ENCODE measurements around the gene EIF5A.

Gene EIF5A

GRCh38 chr17:7293816-7294613, 13.4 kb upstream of the EIF5A start:
- H3K27ac ChIP-seq = no peak overlapping the region
- DNase-seq (ENCODE audit: low spot score) = no peak
- peak overlapping the region; percentile 67 for H3K4me3 ChIP-seq
- TF ChIP-seq, protein P1, sequence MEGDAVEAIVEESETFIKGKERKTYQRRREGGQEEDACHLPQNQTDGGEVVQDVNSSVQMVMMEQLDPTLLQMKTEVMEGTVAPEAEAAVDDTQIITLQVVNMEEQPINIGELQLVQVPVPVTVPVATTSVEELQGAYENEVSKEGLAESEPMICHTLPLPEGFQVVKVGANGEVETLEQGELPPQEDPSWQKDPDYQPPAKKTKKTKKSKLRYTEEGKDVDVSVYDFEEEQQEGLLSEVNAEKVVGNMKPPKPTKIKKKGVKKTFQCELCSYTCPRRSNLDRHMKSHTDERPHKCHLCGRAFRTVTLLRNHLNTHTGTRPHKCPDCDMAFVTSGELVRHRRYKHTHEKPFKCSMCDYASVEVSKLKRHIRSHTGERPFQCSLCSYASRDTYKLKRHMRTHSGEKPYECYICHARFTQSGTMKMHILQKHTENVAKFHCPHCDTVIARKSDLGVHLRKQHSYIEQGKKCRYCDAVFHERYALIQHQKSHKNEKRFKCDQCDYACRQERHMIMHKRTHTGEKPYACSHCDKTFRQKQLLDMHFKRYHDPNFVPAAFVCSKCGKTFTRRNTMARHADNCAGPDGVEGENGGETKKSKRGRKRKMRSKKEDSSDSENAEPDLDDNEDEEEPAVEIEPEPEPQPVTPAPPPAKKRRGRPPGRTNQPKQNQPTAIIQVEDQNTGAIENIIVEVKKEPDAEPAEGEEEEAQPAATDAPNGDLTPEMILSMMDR (IDR thresholded peaks at IDR 0.05) = no peak

DNA sequence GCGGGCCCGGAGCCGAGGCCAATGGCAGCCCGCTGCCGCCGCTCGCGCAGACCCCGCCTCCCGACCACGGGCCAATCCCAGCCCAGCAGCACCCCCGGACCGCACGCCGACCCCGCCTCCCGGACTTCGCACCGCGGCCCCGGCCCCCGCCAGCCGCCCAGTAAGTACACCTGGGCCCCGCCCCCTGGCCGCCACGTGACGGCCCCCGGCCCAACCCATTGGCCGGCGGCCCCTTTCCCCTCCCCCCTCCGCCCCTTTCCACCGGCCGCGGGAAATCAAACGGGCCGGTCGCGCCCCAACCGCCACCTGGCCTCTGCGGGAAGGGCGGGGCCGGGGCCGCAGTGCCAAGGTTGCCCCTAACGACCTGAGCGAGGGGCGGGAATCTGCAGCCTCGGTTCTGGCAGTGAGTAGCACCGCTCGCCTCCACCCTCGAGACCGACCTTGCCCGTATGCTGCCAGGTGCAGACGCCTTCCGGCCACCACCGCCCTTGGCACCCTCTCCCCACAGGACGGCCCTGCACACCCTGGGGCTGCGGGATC, 12.7 kb upstream of the EIF5A start, which contains the start of gene YBX2:
Gene YBX2, minus strand, starts transcription at position 26 of the 540 bp plus-strand sequence. CDS start 139 bp downstream, outside the sequence.
- Histone ChIP-seq H3K4me3 (peak within 1 kb of the TSS; percentile 67), H3K27ac (no peak within 1 kb of the TSS)
- DNase-seq (ENCODE audit: low spot score) = no peak
- TF ChIP-seq, protein P1 (IDR thresholded peaks at IDR 0.05) = no peak

DNA sequence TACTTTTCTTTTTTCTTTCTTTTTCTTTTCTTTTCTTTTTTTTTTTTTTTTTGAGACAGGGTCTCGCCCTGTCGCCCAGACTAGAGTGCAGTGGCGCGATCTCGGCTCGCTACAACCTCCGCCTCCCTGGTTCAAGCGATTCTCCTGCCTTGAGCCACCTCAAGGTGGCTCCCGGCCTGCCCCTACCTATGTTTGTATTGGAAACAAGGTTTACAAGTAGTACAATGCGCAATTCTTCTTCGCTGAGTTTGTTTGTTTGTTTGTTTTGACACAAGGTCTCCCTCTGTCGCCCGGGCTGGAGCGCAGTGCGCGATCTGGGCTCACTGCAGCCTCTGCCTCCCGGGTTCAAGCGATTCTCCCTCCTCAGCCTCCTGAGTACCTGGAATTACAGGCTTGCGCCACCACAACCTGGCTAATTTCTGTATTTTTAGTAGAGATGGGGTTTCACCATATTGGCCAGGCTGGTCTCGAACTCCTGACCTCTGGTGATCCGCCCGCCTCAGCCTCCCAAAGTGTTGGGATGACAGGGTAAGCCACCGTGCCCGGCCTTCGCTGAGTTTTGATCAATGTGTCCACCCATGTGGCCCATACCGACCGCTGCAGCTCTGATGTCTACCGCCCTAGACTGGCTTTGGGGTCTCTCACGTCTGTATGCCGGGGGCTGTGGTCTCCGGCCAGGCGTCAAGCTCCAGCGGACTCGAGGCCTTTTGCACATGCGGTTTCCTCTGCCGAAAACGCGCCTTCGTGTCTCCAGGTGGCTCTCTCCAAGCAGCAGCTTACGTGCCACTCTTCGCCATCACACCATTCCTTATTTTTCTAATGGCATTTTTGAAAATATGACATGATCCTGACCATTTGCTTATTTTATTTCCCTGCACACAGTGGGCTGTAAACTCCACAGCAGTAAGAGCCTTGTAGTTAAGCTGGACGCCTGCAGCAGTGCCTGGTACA, 11.9 kb upstream of the EIF5A start:
- peak; percentile 68 for DNase-seq (ENCODE audit: low spot score)
- Histone ChIP-seq H3K27ac (peak overlapping the region; percentile 32 to 48), H3K4me3 (peak overlapping the region; percentile 55)
- TF ChIP-seq, protein P1 (IDR thresholded peaks at IDR 0.05) = no peak

DNA sequence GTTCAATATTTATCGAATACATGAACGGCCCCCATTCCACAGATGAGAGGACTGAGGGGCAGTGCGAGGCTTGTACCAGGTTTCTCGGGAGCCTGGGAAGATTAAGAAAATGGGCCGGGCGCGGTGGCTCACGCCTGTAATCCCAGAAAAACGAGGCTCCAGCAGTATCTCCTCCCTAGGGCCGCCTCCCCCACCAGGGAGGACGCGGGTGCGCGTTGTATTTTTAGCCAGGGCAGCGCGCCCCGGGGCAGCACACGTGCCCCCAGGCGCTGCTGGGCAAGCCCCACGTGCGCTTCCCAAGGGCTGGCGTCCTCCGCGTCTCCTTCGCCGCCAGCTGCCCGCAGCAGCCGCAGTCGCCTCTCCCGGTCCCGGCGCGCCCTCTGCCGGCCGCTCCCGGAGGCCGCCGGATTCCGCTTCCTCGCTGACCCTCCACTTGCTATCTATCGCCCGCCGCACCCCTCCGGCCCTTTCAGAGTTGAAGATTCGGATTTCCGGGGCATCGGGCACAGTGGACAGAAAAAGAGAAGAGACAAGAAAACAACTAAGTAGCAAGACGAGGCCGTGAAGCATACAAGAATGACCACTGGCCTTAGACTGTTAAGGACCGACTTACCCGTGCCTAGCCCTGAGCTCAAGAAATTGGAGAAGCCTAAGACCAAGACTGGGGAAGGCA, 11.1 kb upstream of the EIF5A start:
- DNase-seq (ENCODE audit: low spot score) = peak; percentile 85
- TF ChIP-seq, protein P1 (IDR thresholded peaks at IDR 0.05) = peak; percentile 98
- peak overlapping the region; percentile 32 to 48 for H3K27ac ChIP-seq
- peak overlapping the region; percentile 55 for H3K4me3 ChIP-seq

DNA sequence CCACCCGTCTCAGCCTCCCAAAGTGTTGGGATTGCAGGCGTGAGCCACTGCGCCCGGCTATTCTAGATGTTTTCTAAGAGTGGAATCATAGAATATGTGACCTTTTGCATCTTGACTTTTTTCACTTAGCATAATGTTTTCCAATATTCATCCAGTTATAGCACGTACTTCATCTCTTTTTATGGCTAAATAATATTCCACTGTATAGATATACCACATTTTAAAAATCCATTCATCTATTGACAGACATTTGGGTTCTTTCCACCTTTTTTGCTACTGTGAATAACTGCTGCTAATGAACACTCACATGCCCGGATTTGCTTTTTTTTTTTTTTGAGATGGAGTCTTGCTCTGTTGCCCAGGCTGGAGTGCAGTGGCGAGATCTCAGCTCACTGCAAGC, 3.2 kb upstream of the EIF5A start:
- TF ChIP-seq, protein P1 (IDR thresholded peaks at IDR 0.05) = no peak
- no peak overlapping the region for H3K27ac ChIP-seq
- H3K4me3 ChIP-seq = no peak overlapping the region
- no peak for DNase-seq (ENCODE audit: low spot score)
